ENCODE results near the gene PRELID1. TPM values are rescaled to one million over a fixed set of nuclear protein-coding genes. Genes with fewer than 3 reads are reported as not detected.

PRELID1 gene
- total RNA-seq, 2 experiments from 2014 or later, result 173 to 228 TPM

- CTCF ChIA-PET, result interaction anchor here (0.7 to 4.0 kb wide), 27 partner anchors 9 to 238 kb away, joined by 3 to 28 read pairs (median 4); no protein-coding TSS in a partner anchor
- Mint-ChIP-seq H3K4me1 (peaks cover 65% of the 10 kb centered on the region), H3K36me3 (peaks cover 28% of the 10 kb centered on the region), H3K9me3 (ENCODE audit: low read depth) (peaks cover 2% of the 10 kb centered on the region), H3K27me3 (no peaks in the 10 kb centered on the region), H3K4me3 (peak within 1 kb of the TSS; percentile 98), H3K27ac (peak within 1 kb of the TSS; percentile 100)
- ATAC-seq (peak; percentile 99), DNase-seq (peak; percentile 96)
Measured at GRCh38 chr5:177351392-177352329, 48.1 kb downstream of the PRELID1 start, which contains the start of gene LMAN2. TSS of gene LMAN2 (minus strand) at chr5:177351668. CDS start at chr5:177351647, 21 bp downstream.

GRCh38 chr5:177353093-177353492, 49.5 kb downstream of the PRELID1 start:
- no peaks in the 10 kb centered on the region for H3K27me3 Mint-ChIP-seq
- ATAC-seq (no peak), DNase-seq (no peak)
- H3K9me3 Mint-ChIP-seq (ENCODE audit: low read depth), result peaks cover 2% of the 10 kb centered on the region
- CTCF ChIA-PET, result interaction anchor here (1.5 to 2.7 kb wide), 6 partner anchors 8 to 54 kb away, joined by 4 to 13 read pairs (median 6); partner anchors contain the start of gene MXD3
- H3K4me3 Mint-ChIP-seq, result peak overlapping the region; percentile 8
- no peak overlapping the region for H3K27ac Mint-ChIP-seq
- peaks cover 19% of the 10 kb centered on the region for H3K36me3 Mint-ChIP-seq
- H3K4me1 Mint-ChIP-seq, result peaks cover 64% of the 10 kb centered on the region

GRCh38 chr5:177354256-177354655, 50.7 kb downstream of the PRELID1 start:
- no peaks in the 10 kb centered on the region for H3K27me3 Mint-ChIP-seq
- no peak overlapping the region for H3K4me3 Mint-ChIP-seq
- CTCF ChIA-PET, result interaction anchor here (1.1 to 22.1 kb wide), 3 partner anchors 15 to 42 kb away, joined by 3 to 405 read pairs (median 5); partner anchors contain the start of genes MXD3 and SLC34A1
- H3K27ac Mint-ChIP-seq, result no peak overlapping the region
- H3K36me3 Mint-ChIP-seq, result peaks cover 20% of the 10 kb centered on the region
- no peak for DNase-seq
- peaks cover 61% of the 10 kb centered on the region for H3K4me1 Mint-ChIP-seq
- no peak for ATAC-seq
- H3K9me3 Mint-ChIP-seq (ENCODE audit: low read depth), result peaks cover 2% of the 10 kb centered on the region

- DNase-seq (no peak), ATAC-seq (no peak)
- Mint-ChIP-seq H3K4me3 (no peak overlapping the region), H3K4me1 (peaks cover 61% of the 10 kb centered on the region), H3K9me3 (ENCODE audit: low read depth) (peaks cover 2% of the 10 kb centered on the region), H3K27ac (peak overlapping the region; percentile 22), H3K36me3 (peaks cover 20% of the 10 kb centered on the region), H3K27me3 (no peaks in the 10 kb centered on the region)
- CTCF ChIA-PET, result interaction anchor here (0.8 to 22.1 kb wide), 6 partner anchors 15 to 48 kb away, joined by 3 to 405 read pairs (median 4); partner anchors contain the start of genes MXD3, PFN3 and SLC34A1
Measured at GRCh38 chr5:177354711-177355110, 51.1 kb downstream of the PRELID1 start.

- no peak for DNase-seq
- no peak for ATAC-seq
- H3K9me3 Mint-ChIP-seq (ENCODE audit: low read depth), result peaks cover 2% of the 10 kb centered on the region
- peaks cover 61% of the 10 kb centered on the region for H3K4me1 Mint-ChIP-seq
- peaks cover 25% of the 10 kb centered on the region for H3K36me3 Mint-ChIP-seq
- CTCF ChIA-PET, result interaction anchor here (0.8 to 22.1 kb wide), 10 partner anchors 9 to 48 kb away, joined by 3 to 405 read pairs (median 7); partner anchors contain the start of genes MXD3, PFN3 and SLC34A1
- H3K27me3 Mint-ChIP-seq, result no peaks in the 10 kb centered on the region
- H3K4me3 Mint-ChIP-seq, result no peak overlapping the region
- no peak overlapping the region for H3K27ac Mint-ChIP-seq
Measured at GRCh38 chr5:177355162-177355867, 51.7 kb downstream of the PRELID1 start.

GRCh38 chr5:177355868-177356168, 52.2 kb downstream of the PRELID1 start:
- CTCF ChIA-PET, result interaction anchor here (1.2 to 22.1 kb wide), 8 partner anchors 9 to 47 kb away, joined by 3 to 405 read pairs (median 10); partner anchors contain the start of genes MXD3, PFN3 and SLC34A1
- H3K36me3 Mint-ChIP-seq, result peaks cover 25% of the 10 kb centered on the region
- H3K4me1 Mint-ChIP-seq, result peaks cover 59% of the 10 kb centered on the region
- no peak overlapping the region for H3K27ac Mint-ChIP-seq
- peaks cover 2% of the 10 kb centered on the region for H3K9me3 Mint-ChIP-seq (ENCODE audit: low read depth)
- H3K27me3 Mint-ChIP-seq, result no peaks in the 10 kb centered on the region
- ATAC-seq, result no peak
- H3K4me3 Mint-ChIP-seq, result no peak overlapping the region
- DNase-seq, result no peak

Other genes with a start within 250 kb of the PRELID1 start
- gene FGFR4, start 216.9 kb upstream of the PRELID1 start, total RNA-seq, result 1 to 10 TPM in 1 of 2 experiments, under 1 TPM in 1; 0.29 to 1.1 TPM
- gene NSD1, start 170.0 kb upstream of the PRELID1 start, total RNA-seq, result 100 to 1,000 TPM in 1 of 2 experiments, 10 to 100 TPM in 1; 94.6 to 114 TPM
- gene RAB24, start 80 bp upstream of the PRELID1 start, total RNA-seq, result 10 to 100 TPM; 40.5 to 50.8 TPM
- 100 to 1,000 TPM in 1 of 2 experiments, 10 to 100 TPM in 1; 60.2 to 117 TPM for gene MXD3, start 8.1 kb downstream of the PRELID1 start, total RNA-seq
- 100 to 1,000 TPM; 133 to 140 TPM for gene LMAN2, start 47.9 kb downstream of the PRELID1 start, total RNA-seq
- gene RGS14, start 54.1 kb downstream of the PRELID1 start, total RNA-seq, result 10 to 100 TPM; 52.3 to 93.0 TPM
- gene SLC34A1, start 80.6 kb downstream of the PRELID1 start, total RNA-seq, result under 1 TPM; 0.19 to 0.85 TPM
- gene PFN3, start 96.9 kb downstream of the PRELID1 start, total RNA-seq, result not detected
- gene F12, start 105.8 kb downstream of the PRELID1 start, total RNA-seq, result 1 to 10 TPM; 1.3 to 2.2 TPM
- gene GRK6, start 122.9 kb downstream of the PRELID1 start, total RNA-seq, result 100 to 1,000 TPM; 112 to 159 TPM
- gene PRR7, start 143.0 kb downstream of the PRELID1 start, total RNA-seq, result 1 to 10 TPM; 3.1 to 5.3 TPM
- 100 to 1,000 TPM in 1 of 2 experiments, 10 to 100 TPM in 1; 81.5 to 128 TPM for gene DBN1, start 169.8 kb downstream of the PRELID1 start, total RNA-seq
- 10 to 100 TPM; 72.9 to 81.2 TPM for gene PDLIM7, start 193.8 kb downstream of the PRELID1 start, total RNA-seq
- gene DOK3, start 206.0 kb downstream of the PRELID1 start, total RNA-seq, result 1 to 10 TPM; 3.3 to 5.7 TPM
- 100 to 1,000 TPM; 126 to 130 TPM for gene DDX41, start 213.2 kb downstream of the PRELID1 start, total RNA-seq

Data from activated CD8-positive, alpha-beta memory T cell treated with anti-CD3 and anti-CD28 coated beads, Interleukin-2, amount 10 ng/mL, durations not matched to agents 7 days and 5 days (primary cell).